Left lung (tissue), 10 donors: Measurements from ENCODE around the gene ZNF205. TPM values are rescaled to one million over a fixed set of nuclear protein-coding genes. Genes with fewer than 3 reads are reported as not detected.
"Not testable (repeated sequence)": the region's sequence is repeated elsewhere in the genome, so short reads cannot be mapped to it uniquely, and the experiment has no call there.

Experiments used
- ATAC-seq: fragments of 200-7000 bp; cut with Tn5 transposase; one replicate; pipeline ENCODE4 v1.9.1; 2020; ENCODE audit warnings: moderate library complexity
- DNase-seq, 4 donors: peaks; one replicate each; pipeline ENCODE4 v3.0.0-alpha.2; 2013 to 2020
- H3K27ac ChIP-seq, 2 donors: fragments of 200-600 bp; sonication (generic) in 1 of 2; one replicate each; pipeline versions ENCODE4 v1.5.0 to v1.8.0; 2020 to 2021
- H3K27me3 ChIP-seq, 2 donors: fragments of 200-600 bp; sonication (generic) in 1 of 2; one replicate each; pipeline versions ENCODE4 v1.5.0 to v1.8.0; 2020 to 2021
- H3K36me3 ChIP-seq, 2 donors: fragments of 200-600 bp; sonication (generic) in 1 of 2; one replicate each; pipeline versions ENCODE4 v1.5.0 to v1.8.0; 2020 to 2021
- H3K4me1 ChIP-seq, 2 donors: fragments of 200-600 bp; one replicate each; pipeline ENCODE4 v1.8.0; 2021
- H3K4me3 ChIP-seq, 2 donors: fragments of 200-600 bp; sonication (generic) in 1 of 2; one replicate each; pipeline versions ENCODE4 v1.5.0 to v1.8.0; 2020 to 2021; ENCODE audit warnings: mild to moderate bottlenecking in 1 of 2
- H3K9me3 ChIP-seq, 2 donors: fragments of 200-600 bp; sonication (generic) in 1 of 2; one replicate each; pipeline versions ENCODE4 v1.5.0 to v1.8.0; 2020 to 2021
- intact Hi-C, 2 donors: fragments of 100-400 bp; cut with DNase I; formaldehyde crosslinking; loops; one replicate each; pipeline versions ENCODE4 v1.11.2 to v1.14.2; 2022
- polyA plus RNA-seq, 6 donors: library from polyadenylated mRNA; unstranded; fragments of 120-200 nt; gene quantifications; one replicate each; pipeline ENCODE4 v1.2.1, GENCODE V29; 2013; ENCODE audit not compliant: insufficient read length in 6 of 6
- total RNA-seq, 2 donors: library from RNA; stranded (reverse); fragmentation: NEBNext Ultra II Directional; extraction: Animal tissue kit (Norgen Biotek cat#: 25700); gene quantifications; one replicate each; pipeline ENCODE4 v1.2.1, GENCODE V29; 2021
- TF ChIP-seq, protein P1 (sequence below), 2 donors: fragments of 200-600 bp; sonication (generic) in 1 of 2; IDR thresholded peaks; one replicate each; pipeline versions ENCODE4 v1.5.0 to v1.8.0; 2021; ENCODE audit warnings: antibody characterized with exemption in 2 of 2
- donor health status: DM: no; HTN: yes; CAD: no.
- donor health status: DM: no; HTN: no; CAD: no.

ZNF205 gene
- total and polyA plus RNA-seq, 8 donors, result 9.7 to 17.6 (median 15.7) TPM

- Histone ChIP-seq H3K4me1 (peaks cover 9 to 62% of the 10 kb centered on the region in 2 donors), H3K27ac (peak overlapping the region; percentile 68 to 82), H3K36me3 (peaks cover 0 to 12% of the 10 kb centered on the region in 2 donors), H3K27me3 (no peaks in the 10 kb centered on the region), H3K4me3 (peak overlapping the region; percentile 18 to 56), H3K9me3 (no peaks in the 10 kb centered on the region)
- TF ChIP-seq, protein P1, sequence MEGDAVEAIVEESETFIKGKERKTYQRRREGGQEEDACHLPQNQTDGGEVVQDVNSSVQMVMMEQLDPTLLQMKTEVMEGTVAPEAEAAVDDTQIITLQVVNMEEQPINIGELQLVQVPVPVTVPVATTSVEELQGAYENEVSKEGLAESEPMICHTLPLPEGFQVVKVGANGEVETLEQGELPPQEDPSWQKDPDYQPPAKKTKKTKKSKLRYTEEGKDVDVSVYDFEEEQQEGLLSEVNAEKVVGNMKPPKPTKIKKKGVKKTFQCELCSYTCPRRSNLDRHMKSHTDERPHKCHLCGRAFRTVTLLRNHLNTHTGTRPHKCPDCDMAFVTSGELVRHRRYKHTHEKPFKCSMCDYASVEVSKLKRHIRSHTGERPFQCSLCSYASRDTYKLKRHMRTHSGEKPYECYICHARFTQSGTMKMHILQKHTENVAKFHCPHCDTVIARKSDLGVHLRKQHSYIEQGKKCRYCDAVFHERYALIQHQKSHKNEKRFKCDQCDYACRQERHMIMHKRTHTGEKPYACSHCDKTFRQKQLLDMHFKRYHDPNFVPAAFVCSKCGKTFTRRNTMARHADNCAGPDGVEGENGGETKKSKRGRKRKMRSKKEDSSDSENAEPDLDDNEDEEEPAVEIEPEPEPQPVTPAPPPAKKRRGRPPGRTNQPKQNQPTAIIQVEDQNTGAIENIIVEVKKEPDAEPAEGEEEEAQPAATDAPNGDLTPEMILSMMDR (IDR thresholded peaks at IDR 0.05), result no peak
- intact Hi-C loops, result no loop called here
- ATAC-seq, result peak; percentile 27
- peak in 1 of 4 donors; percentile 79 for DNase-seq
Measured at GRCh38 chr16:3065742-3066439, 46.5 kb upstream of the ZNF205 start.

GRCh38 chr16:3066440-3066748 lies 46.0 kb upstream of the ZNF205 start:
- TF ChIP-seq, protein P1 (IDR thresholded peaks at IDR 0.05), result no peak
- DNase-seq (no peak), ATAC-seq (no peak)
- peak overlapping the region; percentile 68 to 82 for H3K27ac ChIP-seq
- peaks cover 9 to 62% of the 10 kb centered on the region in 2 donors for H3K4me1 ChIP-seq
- H3K4me3 ChIP-seq, result peak overlapping the region; percentile 18 to 56
- H3K9me3 ChIP-seq, result no peaks in the 10 kb centered on the region
- peaks cover 0 to 12% of the 10 kb centered on the region in 2 donors for H3K36me3 ChIP-seq
- H3K27me3 ChIP-seq, result no peaks in the 10 kb centered on the region
- intact Hi-C loops, result no loop called here

- intact Hi-C loops, result no loop called here
- H3K27me3 ChIP-seq, result no peaks in the 10 kb centered on the region
- H3K9me3 ChIP-seq, result no peaks in the 10 kb centered on the region
- H3K27ac ChIP-seq, result peak overlapping the region in 1 of 2 donors; percentile 6
- H3K4me3 ChIP-seq, result peak overlapping the region in 1 of 2 donors; percentile 56
- TF ChIP-seq, protein P1 (IDR thresholded peaks at IDR 0.05), result no peak
- ATAC-seq (peak; percentile 59), DNase-seq (no peak)
- peaks cover 9 to 44% of the 10 kb centered on the region in 2 donors for H3K4me1 ChIP-seq
- H3K36me3 ChIP-seq, result peaks cover 0 to 12% of the 10 kb centered on the region in 2 donors
Measured at GRCh38 chr16:3068487-3068886, 43.9 kb upstream of the ZNF205 start.

- H3K9me3 ChIP-seq, DNase-seq, H3K27ac ChIP-seq, H3K4me3 ChIP-seq, H3K27me3 ChIP-seq, ATAC-seq, intact Hi-C loops: not testable (repeated sequence)
- H3K36me3 ChIP-seq, result peaks cover 0 to 12% of the 10 kb centered on the region in 2 donors
- peaks cover 9 to 50% of the 10 kb centered on the region in 2 donors for H3K4me1 ChIP-seq
Measured at GRCh38 chr16:3069146-3069545, 43.2 kb upstream of the ZNF205 start.

- Histone ChIP-seq H3K27ac (no peak overlapping the region), H3K9me3 (no peaks in the 10 kb centered on the region), H3K27me3 (no peaks in the 10 kb centered on the region), H3K4me3 (no peak overlapping the region), H3K4me1 (peaks cover 0 to 52% of the 10 kb centered on the region in 2 donors), H3K36me3 (peaks cover 0 to 12% of the 10 kb centered on the region in 2 donors)
- intact Hi-C loops, result no loop called here
- TF ChIP-seq, protein P1 (IDR thresholded peaks at IDR 0.05), result no peak
- DNase-seq, result no peak
- no peak for ATAC-seq
Measured at GRCh38 chr16:3070608-3071111, 41.7 kb upstream of the ZNF205 start.
